HEK293T (cell line): ENCODE data around the gene NAALADL2.

Experiments
- CTCF ChIA-PET: fragments of 350-600 bp; formaldehyde crosslinking; extraction: SDS; loops from one replicate; lab custom pipeline; 2021; ENCODE audit warnings: antibody characterized with exemption, inconsistent platforms; lab: Yijun Ruan, JAX
- POLR2A ChIA-PET: fragments of 350-600 bp; formaldehyde crosslinking; extraction: SDS; loops from one replicate; lab custom pipeline; 2020; ENCODE audit warnings: antibody characterized with exemption, inconsistent platforms; lab: Yijun Ruan, JAX
- DNase-seq: peaks from one replicate; pipeline ENCODE4 v3.0.0; 2012; ENCODE audit warnings: mixed read lengths; ENCODE audit errors: extremely low spot score
- ARNT ChIP-seq: fragments of 450-650 bp; IDR thresholded peaks from 2 replicates; pipeline ENCODE4 v1.6.1; 2017; ENCODE audit warnings: mild to moderate bottlenecking
- BHLHE40 ChIP-seq: fragments of 450-650 bp; IDR thresholded peaks from 2 replicates; pipeline ENCODE4 v1.6.1; 2016; ENCODE audit warnings: mild to moderate bottlenecking, moderate library complexity, borderline replicate concordance
- CTBP1 ChIP-seq: fragments of 450-650 bp; IDR thresholded peaks from 2 replicates; pipeline ENCODE4 v1.6.1; 2016; ENCODE audit warnings: borderline replicate concordance
- ELF4 ChIP-seq: fragments of 450-650 bp; IDR thresholded peaks from 2 replicates; pipeline ENCODE4 v1.6.1; 2017; ENCODE audit warnings: antibody characterized with exemption
- FOXA1 ChIP-seq: fragments of 450-650 bp; IDR thresholded peaks from 2 replicates; pipeline ENCODE4 v1.6.1; 2016; ENCODE audit warnings: mild to moderate bottlenecking
- FOXK2 ChIP-seq: fragments of 450-650 bp; IDR thresholded peaks from 2 replicates; pipeline ENCODE4 v1.6.1; 2016; ENCODE audit warnings: mild to moderate bottlenecking
- FOXM1 ChIP-seq: fragments of 450-650 bp; IDR thresholded peaks from 2 replicates; pipeline ENCODE4 v1.6.1; 2017; ENCODE audit warnings: mild to moderate bottlenecking, borderline replicate concordance
- HDGF ChIP-seq: fragments of 450-650 bp; IDR thresholded peaks from 2 replicates; pipeline ENCODE4 v1.6.1; 2017; ENCODE audit warnings: antibody characterized with exemption, borderline replicate concordance
- L3MBTL2 ChIP-seq: fragments of 450-650 bp; conservative IDR thresholded peaks from 2 replicates; pipeline ENCODE4 v1.6.1; 2016; ENCODE audit warnings: mild to moderate bottlenecking
- LEF1 ChIP-seq: fragments of 450-650 bp; IDR thresholded peaks from 2 replicates; pipeline ENCODE4 v1.6.1; 2017; ENCODE audit warnings: mild to moderate bottlenecking, borderline replicate concordance
- NFRKB ChIP-seq: fragments of 450-650 bp; IDR thresholded peaks from 2 replicates; pipeline ENCODE4 v1.6.1; 2016; ENCODE audit warnings: mild to moderate bottlenecking, moderate library complexity
- PKNOX1 ChIP-seq: fragments of 450-650 bp; IDR thresholded peaks from 2 replicates; pipeline ENCODE4 v1.6.1; 2016
- SP1 ChIP-seq: fragments of 450-650 bp; IDR thresholded peaks from 2 replicates; pipeline ENCODE4 v1.6.1; 2017
- SUZ12 ChIP-seq: fragments of 450-650 bp; IDR thresholded peaks from 2 replicates; pipeline ENCODE4 v1.6.1; 2016; ENCODE audit warnings: mild to moderate bottlenecking
- TARDBP ChIP-seq: fragments of 450-650 bp; IDR thresholded peaks from 2 replicates; pipeline ENCODE4 v1.6.1; 2016
- ZNF384 ChIP-seq: fragments of 450-650 bp; IDR thresholded peaks from 2 replicates; pipeline ENCODE4 v1.6.1; 2016

The NAALADL2 gene

DNA sequence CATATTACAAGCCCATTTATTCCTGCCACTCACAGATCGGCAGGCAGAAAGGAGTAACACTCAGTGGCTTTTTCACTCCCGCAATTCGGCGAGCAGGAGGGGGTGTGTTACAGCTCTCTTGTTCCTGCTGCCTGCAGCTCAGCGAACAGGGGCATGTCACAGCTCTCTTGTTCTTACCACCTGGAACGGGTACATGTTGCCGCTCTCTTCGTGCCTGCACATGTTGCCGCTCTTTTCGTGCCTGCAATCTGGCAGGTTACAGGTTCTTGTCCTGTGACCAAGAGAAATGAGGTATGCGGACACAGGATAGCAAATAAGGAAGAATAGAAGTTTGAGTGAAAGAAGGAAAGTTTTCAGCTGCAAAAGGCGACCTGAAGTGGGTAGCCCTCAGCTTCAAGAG lies 761.4 kb downstream of the NAALADL2 start:
- ChIA-PET POLR2A (no interaction called here), CTCF (no interaction called here)
- TF ChIP-seq SUZ12: no peak
- TF ChIP-seq TARDBP: no peak
- no peak for TF ChIP-seq FOXA1
- no peak for TF ChIP-seq ZNF384
- no peak for TF ChIP-seq ELF4
- TF ChIP-seq FOXM1: no peak
- TF ChIP-seq NFRKB: no peak
- no peak for TF ChIP-seq HDGF
- TF ChIP-seq L3MBTL2: no peak
- TF ChIP-seq ARNT: no peak
- TF ChIP-seq PKNOX1: no peak
- TF ChIP-seq LEF1: no peak
- no peak for TF ChIP-seq BHLHE40
- no peak for TF ChIP-seq SP1
- no peak for DNase-seq

DNA sequence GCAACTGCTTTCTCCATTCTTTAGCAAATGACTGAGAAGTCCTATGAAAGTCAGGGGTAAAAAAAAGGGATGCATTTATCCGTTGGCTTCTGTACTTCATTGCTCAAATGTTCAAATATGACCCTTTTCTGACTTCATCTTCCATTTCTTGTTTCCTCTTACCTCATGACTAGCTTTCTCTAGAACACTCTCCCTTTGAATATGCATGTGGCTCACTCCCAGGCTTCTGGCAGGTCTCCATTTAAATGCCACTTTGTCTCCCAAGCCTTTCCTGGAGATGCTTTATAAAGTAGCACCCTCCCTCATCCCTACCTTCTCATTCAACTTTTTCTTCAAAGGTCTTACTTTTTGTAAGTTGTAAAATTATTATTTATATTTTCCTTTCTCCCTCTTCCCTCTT lies 781.8 kb downstream of the NAALADL2 start:
- ChIA-PET POLR2A (no interaction called here), CTCF (no interaction called here)
- no peak for DNase-seq

GRCh38 chr3:175646865-175647264 lies 787.7 kb downstream of the NAALADL2 start:
- ChIA-PET POLR2A (no interaction called here), CTCF (no interaction called here)
- DNase-seq: no peak
- TF ChIP-seq PKNOX1 (no peak), ARNT (no peak), ELF4 (no peak), L3MBTL2 (no peak), FOXK2 (no peak), SUZ12 (no peak), FOXA1 (no peak), SP1 (no peak), HDGF (no peak), NFRKB (no peak), BHLHE40 (no peak), CTBP1 (no peak), ZNF384 (no peak), FOXM1 (no peak), TARDBP (no peak), LEF1 (no peak)

More for the DNA sequence above, 781.8 kb downstream of the NAALADL2 start:
- TF ChIP-seq FOXK2 (no peak), PKNOX1 (no peak), BHLHE40 (no peak), LEF1 (no peak), FOXM1 (no peak), L3MBTL2 (no peak), TARDBP (no peak), FOXA1 (no peak), ARNT (no peak), SUZ12 (no peak), CTBP1 (no peak), SP1 (no peak), ZNF384 (no peak), NFRKB (no peak), ELF4 (no peak), HDGF (no peak)

- CTCF ChIA-PET: no interaction called here
- no peak for DNase-seq
- POLR2A ChIA-PET: no interaction called here
- TF ChIP-seq BHLHE40 (no peak), L3MBTL2 (no peak), PKNOX1 (no peak), FOXA1 (no peak), ELF4 (no peak), ARNT (no peak), HDGF (no peak)
Observed at GRCh38 chr3:175648899-175649298, 789.8 kb downstream of the NAALADL2 start.

DNA sequence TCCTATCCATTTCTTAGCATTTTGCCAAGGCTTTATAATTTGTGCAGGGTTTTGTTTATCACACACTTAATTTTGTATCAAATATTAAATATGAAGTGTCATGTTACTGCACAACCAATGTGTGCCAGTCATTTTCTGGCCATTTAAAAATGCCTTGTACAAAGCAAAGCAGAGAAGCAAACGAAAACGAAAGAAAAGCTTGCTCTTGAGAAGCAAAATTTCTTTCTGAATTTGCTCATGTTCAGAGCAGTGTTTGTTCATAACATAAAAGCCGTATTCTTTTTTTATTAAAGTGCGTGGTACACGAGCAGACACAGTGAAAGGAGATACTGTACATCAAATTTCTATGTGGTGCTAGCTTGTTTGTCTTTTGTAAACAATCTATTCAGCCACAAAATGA lies 792.6 kb downstream of the NAALADL2 start:
- ChIA-PET CTCF (no interaction called here), POLR2A (no interaction called here)

More for the DNA sequence above, 792.6 kb downstream of the NAALADL2 start:
- no peak for DNase-seq
- TF ChIP-seq CTBP1 (no peak), ELF4 (no peak), SP1 (no peak), SUZ12 (no peak), PKNOX1 (no peak), NFRKB (no peak), FOXM1 (no peak), ZNF384 (no peak), FOXK2 (no peak), FOXA1 (no peak), TARDBP (no peak)
